ENCODE results near the gene CD200R1.

CD200R1 gene

DNA sequence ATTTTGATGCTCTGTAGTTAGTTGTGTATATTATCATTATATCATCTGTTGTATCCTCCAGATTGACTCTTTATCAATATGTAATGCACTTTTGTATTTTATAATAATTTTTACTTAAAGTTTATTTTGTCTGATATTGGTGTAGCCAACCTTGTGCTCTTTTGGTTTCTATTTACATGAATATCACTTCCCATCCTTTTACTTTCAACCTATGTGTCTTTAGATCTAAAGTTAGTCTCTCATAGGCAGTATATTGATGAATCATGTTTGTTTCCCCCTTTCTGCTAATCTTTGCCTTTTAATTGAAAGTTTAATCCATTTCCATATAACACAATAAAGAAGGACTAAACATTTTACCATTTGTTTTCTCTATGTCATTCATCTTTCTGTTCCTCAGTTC, 100.2 kb downstream of the CD200R1 start:
- Histone ChIP-seq H3K4me1 (ENCODE audit: control insufficient read depth, insufficient read depth, low read length) (peaks cover 4% of the 10 kb centered on the region), H3K4me3 (ENCODE audit: low read depth, low read length) (no peak overlapping the region), H3K9me3 (ENCODE audit: control insufficient read depth, insufficient read depth, low read length) (no peaks in the 10 kb centered on the region), H3K36me3 (ENCODE audit: control insufficient read depth, insufficient read depth, low read length) (no peaks in the 10 kb centered on the region), H3K9ac (ENCODE audit: low read depth, low read length) (no peak overlapping the region), H3K27me3 (ENCODE audit: control insufficient read depth, insufficient read depth, low read length) (no peaks in the 10 kb centered on the region)

DNA sequence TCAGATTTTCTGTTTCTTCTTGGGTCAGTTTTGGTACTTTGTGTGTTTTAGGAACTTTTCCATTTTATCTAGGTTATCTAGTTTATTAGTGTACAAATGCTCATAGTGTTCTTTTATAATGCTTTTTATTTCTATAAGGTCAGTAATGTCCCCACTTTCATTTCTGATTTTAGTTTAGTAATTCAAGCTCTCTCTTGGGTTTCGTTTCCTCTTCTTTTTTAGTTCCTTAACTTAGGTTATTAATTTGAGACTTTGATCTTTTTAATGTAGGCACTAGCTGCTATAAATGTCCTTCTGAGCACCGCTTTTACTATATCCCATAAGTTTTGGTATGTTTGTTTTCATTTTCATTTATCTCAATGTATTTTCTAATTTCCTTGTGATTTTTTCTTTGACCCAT, 101.3 kb downstream of the CD200R1 start:
- no peaks in the 10 kb centered on the region for H3K36me3 ChIP-seq (ENCODE audit: control insufficient read depth, insufficient read depth, low read length)
- no peaks in the 10 kb centered on the region for H3K9me3 ChIP-seq (ENCODE audit: control insufficient read depth, insufficient read depth, low read length)
- H3K9ac ChIP-seq (ENCODE audit: low read depth, low read length): no peak overlapping the region
- peaks cover 4% of the 10 kb centered on the region for H3K4me1 ChIP-seq (ENCODE audit: control insufficient read depth, insufficient read depth, low read length)
- H3K27me3 ChIP-seq (ENCODE audit: control insufficient read depth, insufficient read depth, low read length): no peaks in the 10 kb centered on the region
- no peak overlapping the region for H3K4me3 ChIP-seq (ENCODE audit: low read depth, low read length)

DNA sequence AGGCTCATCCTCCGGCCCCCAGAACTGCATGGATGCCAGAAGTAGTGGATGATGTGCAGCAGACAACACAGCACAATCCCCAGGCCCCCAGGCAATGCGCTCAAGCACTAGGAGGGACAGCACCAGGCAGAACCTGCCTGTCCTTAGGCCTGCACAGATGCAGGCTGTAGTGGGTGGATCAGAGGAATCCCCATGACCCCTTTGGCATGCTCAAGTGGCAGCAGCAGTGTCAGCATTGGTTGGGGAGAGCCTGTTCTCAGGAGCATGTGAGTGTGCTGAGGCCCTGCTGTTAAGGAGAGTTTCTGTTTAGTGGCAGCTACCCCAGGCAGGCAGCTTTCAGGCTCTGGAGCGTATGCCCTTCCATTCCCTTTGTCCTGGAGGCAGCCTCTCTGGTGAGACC, 103.2 kb downstream of the CD200R1 start:
- H3K9ac ChIP-seq (ENCODE audit: low read depth, low read length): no peak overlapping the region
- H3K9me3 ChIP-seq (ENCODE audit: control insufficient read depth, insufficient read depth, low read length): no peaks in the 10 kb centered on the region
- H3K36me3 ChIP-seq (ENCODE audit: control insufficient read depth, insufficient read depth, low read length): no peaks in the 10 kb centered on the region
- H3K27me3 ChIP-seq (ENCODE audit: control insufficient read depth, insufficient read depth, low read length): no peaks in the 10 kb centered on the region
- no peak overlapping the region for H3K4me3 ChIP-seq (ENCODE audit: low read depth, low read length)
- H3K4me1 ChIP-seq (ENCODE audit: control insufficient read depth, insufficient read depth, low read length): peaks cover 4% of the 10 kb centered on the region

Measured in iPS-15b (cell line).